Lower leg skin (tissue), 3 donors: Measurements from ENCODE around the gene MILR1.

ENCODE experiments used
- POLR2A ChIP-seq, 2 donors: fragments of 450-650 bp; IDR thresholded peaks; one replicate each; pipeline ENCODE4 v1.6.1; 2016 to 2017; ENCODE audit warnings: antibody characterized with exemption in 2 of 2, mild to moderate bottlenecking in 1 of 2, moderate library complexity in 1 of 2
- TF ChIP-seq, protein P1 (sequence below), 3 donors: fragments of 450-650 bp; IDR thresholded peaks; one replicate each; pipeline ENCODE4 v1.5.1; 2016; ENCODE audit warnings: antibody characterized with exemption in 3 of 3, mild to moderate bottlenecking in 3 of 3, moderate library complexity in 2 of 3

DNA sequence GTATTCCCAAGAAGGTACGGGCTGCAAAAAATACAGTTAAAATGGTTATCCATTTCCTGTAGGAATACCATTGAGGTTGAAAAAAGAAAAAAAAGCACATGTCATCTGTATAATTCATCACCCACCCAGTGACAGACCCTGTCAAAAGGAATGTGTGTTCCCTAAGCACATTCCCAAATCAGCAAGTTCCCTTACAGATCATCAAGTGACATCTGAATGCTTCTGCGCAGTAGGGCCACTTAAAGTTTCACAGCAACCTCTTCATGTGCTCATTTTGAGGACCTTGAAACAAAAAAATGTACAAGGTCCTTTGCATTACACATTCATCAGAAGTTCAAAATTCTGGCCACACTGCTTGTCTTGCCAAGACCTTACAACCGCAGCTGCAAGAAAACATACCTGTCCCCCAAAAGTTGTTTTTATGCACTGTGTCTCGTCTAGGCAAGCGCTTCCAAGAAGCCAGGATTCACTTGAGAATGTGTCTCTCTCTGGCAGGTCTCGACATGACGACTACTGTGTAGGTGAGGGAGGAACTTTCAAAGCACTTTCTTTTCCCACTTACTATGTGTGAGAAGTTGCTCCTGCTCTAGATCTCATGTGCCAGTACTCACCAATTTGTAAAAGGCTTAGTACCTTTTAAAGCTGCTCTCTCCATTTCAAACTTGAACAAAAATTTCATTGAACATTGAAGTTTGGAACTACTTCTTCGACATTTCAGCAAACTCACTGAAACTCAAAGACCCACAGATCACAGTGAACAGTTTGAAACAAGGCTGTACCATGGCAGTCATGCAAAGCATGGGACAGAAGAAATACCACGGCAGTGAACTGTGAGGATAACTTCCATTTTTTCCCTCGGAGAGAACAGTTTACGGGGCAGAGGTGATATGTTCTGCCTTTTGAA is 52.2 kb downstream of the MILR1 start:
- TF ChIP-seq, protein P1, sequence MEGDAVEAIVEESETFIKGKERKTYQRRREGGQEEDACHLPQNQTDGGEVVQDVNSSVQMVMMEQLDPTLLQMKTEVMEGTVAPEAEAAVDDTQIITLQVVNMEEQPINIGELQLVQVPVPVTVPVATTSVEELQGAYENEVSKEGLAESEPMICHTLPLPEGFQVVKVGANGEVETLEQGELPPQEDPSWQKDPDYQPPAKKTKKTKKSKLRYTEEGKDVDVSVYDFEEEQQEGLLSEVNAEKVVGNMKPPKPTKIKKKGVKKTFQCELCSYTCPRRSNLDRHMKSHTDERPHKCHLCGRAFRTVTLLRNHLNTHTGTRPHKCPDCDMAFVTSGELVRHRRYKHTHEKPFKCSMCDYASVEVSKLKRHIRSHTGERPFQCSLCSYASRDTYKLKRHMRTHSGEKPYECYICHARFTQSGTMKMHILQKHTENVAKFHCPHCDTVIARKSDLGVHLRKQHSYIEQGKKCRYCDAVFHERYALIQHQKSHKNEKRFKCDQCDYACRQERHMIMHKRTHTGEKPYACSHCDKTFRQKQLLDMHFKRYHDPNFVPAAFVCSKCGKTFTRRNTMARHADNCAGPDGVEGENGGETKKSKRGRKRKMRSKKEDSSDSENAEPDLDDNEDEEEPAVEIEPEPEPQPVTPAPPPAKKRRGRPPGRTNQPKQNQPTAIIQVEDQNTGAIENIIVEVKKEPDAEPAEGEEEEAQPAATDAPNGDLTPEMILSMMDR (IDR thresholded peaks at IDR 0.05), result no peak
- no peak for TF ChIP-seq POLR2A (IDR thresholded peaks at IDR 0.05)
